COR-L47 (cell line): Measurements from ENCODE around the gene CEND1.
"Not testable (repeated sequence)": the region's sequence is repeated elsewhere in the genome, so short reads cannot be mapped to it uniquely, and the experiment has no call there.

Experiments
- DNase-seq: peaks from one replicate; lab custom pipeline; 2025; lab: John Stamatoyannopoulos, UW

CEND1 gene

DNA sequence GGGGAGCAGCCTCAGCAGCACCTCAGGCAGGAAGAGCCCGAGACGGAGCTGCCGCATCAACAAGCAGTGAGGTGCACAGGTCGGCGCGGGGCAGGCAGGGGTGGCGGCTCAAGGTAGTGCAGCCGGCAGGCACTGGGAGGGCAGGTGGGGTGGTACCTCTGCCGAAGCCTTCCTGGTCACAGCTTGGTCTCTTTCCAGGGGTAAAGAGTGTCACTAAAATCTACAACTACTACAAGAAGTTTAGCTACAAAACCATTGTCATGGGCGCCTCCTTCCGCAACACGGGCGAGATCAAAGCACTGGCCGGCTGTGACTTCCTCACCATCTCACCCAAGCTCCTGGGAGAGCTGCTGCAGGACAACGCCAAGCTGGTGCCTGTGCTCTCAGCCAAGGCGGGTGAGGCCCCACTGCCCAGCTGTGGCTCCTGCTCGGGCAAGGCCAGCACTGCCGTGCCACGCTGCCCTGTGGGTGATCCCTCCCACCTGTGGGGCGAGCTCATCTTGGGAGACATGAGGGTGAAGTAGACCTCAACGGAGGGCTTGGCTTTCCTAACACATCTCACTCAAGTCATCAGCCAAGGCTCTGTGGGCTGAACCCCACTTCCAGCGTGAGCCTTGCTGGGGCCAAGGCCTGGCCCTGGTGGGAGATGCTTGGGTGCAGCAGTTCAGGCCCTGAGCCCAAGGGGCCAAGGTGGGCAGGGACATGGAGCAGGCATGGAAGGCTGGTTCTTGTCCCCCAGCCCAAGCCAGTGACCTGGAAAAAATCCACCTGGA is 26.2 kb downstream of the CEND1 start:
- no peak for DNase-seq

GRCh38 chr11:763073-763463 is 26.8 kb downstream of the CEND1 start:
- peak; percentile 51 for DNase-seq

- DNase-seq: peak; percentile 32
These were observed 27.3 kb downstream of the CEND1 start for GRCh38 chr11:762421-763072.

GRCh38 chr11:761526-762108 is 28.3 kb downstream of the CEND1 start:
- no peak for DNase-seq

DNA sequence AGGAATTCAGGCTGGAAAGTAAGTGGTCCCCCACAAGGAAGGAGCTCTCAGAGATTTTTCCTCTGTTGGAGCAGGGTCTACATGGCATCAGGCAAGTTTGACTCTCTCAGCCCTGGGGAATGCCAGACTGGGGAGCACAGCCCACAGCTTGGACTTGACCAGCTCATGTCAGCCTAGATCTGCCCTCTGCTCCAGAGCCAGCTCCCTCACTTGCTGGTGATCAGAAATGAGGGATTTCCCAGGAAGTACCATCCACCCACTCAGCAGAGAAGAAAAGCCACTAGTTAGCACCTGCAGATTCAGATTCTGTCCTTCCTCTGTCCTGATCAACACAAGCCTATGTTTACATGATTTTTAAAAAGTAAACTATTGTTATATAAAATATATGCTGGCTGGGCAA is 29.7 kb downstream of the CEND1 start:
- no peak for DNase-seq

GRCh38 chr11:749731-750130 is 40.2 kb downstream of the CEND1 start:
- no peak for DNase-seq

GRCh38 chr11:748007-748359 is 41.9 kb downstream of the CEND1 start:
- no peak for DNase-seq

DNA sequence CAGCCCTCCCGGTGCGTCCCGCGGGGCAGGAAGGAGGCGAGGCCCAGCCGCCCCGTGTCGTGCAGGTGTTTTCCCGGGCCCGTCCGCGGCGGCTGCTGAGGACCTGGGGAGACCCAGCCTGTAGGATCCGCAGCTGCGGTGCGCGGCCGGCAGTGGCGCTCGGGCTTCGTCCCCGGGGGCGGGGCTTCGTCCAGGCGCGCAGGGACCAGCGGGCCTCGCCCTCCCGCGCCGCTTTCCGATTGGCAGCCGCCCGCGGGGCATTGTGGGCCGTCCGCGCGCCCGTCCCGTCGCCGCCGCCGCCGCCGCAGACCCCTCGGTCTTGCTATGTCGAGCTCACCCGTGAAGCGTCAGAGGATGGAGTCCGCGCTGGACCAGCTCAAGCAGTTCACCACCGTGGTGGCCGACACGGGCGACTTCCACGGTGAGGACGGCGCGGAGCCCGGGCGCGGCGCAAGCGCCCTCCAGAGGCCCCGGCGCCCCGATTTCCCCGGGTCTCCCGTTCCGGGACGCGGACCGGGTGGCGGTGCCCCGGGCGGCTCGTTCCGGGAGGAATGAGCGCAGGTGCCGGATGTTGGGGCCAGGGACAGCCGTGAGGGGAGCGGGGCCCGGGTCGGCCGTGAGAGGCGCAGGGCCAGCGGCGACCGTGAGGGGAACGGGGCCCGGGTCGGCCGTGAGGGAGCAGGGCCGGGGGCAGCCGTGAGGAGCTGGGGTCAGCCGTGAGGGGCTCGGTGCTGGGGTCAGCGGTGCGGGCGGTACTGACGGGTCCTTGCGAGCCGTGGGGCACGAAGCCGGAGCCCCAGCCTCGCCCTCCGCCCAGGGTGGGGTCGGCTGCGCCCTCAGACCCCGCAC is 42.5 kb downstream of the CEND1 start, which contains the start of gene TALDO1:
TALDO1 (plus strand) TSS at position 307 of the 849 bp plus-strand sequence; CDS start at position 325, 18 bp downstream.
- peak; percentile 91 for DNase-seq

DNA sequence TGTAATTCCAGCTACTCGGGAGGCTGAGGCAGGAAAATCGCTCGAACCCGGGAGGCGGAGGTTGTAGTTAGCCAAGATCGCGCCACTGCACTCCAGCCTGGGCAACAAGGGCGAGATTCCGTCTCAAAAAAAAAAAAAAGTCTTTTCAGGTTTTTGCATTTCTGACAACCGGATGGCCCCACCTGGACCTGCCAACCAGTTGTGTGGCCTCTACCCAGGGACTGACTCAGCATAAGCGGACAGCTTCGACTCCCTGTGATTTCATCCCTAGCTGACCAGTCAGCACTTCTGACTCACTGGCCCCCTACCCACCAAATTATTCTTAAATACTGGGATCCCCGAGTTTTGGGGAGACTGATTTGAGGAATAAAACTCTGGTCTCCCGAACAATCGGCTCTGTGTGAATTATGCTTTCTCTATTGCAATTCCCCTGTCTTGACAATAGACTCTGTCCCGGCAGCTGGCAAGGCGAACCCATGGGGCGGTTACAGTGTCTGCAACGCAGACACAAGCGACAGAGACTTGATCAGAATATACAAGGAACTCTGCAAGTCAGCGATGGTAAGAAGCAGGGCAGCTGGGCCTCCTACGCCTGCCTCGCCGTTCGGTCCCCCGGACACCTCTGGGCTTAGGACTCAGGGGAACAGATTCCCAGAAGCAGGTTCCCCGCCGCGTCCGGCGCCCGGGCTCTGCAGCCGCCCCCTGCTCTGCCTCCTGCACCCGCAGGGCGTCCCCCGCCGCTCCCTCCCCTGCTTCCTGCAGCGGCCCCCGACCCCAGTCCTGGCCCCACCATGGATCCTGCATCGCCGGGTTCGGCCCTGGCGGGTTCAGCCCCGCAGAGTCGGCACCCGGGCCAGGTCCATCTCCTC is 43.4 kb downstream of the CEND1 start:
- DNase-seq: peak; percentile 37

DNA sequence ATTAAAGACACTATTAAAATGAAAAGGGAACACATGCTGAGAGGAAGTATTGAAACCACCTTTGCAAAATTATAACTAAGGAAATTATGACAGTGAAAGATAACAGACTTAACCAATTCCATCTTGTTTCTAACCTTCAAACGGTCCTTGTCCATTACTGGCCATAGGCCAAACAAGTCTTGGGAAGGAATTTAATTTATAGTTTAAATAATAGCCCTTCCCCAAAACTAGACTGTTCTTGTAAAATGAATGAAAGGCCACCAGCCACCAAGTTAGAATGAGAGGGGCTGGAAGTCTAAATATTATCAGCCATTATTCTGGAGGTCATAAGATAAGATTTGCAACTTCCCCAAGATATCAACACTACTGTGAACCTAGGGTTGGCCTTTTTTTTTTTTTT is 44.5 kb downstream of the CEND1 start:
- no peak for DNase-seq

GRCh38 chr11:742571-743201 is 47.2 kb downstream of the CEND1 start:
- DNase-seq: no peak

DNA sequence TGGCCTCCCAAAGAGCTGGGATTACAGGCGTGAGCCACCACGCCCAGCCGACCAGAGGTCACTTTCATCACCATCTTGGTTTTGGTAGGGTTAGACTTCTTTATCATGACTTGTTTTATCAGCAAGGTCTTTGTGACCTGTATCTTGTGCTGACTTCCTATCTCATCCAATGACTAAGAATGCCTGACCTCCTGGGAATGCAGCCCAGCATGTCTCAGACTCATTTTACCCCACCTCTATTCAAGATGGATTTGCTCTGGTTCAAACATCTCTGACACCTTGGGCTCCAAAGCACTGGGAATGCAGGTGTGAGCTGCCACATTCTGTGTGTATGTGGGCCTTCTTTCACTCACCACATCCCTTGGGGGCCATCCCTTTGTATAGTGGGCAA is 47.7 kb downstream of the CEND1 start:
- DNase-seq: no peak

DNA sequence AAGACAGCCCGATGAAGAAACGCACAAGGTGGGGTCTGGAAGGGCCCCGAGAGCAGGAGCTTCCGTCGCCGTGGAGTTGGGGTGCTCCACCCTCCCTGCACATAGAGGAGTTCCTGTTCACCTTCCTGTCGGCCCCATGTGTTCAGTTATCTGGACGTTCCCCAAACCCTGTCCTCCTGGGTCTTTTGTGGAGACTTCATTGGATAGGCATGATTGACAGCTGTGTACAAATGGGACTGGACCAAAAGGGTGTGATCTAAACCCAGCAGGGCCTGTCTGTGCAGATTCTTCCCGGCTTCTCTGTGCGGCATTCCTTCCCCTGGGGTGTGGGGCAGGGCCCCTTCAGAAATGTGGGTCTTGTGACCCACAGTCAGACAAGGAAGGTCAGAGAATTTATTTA is 52.0 kb downstream of the CEND1 start:
- DNase-seq: not testable (repeated sequence)

DNA sequence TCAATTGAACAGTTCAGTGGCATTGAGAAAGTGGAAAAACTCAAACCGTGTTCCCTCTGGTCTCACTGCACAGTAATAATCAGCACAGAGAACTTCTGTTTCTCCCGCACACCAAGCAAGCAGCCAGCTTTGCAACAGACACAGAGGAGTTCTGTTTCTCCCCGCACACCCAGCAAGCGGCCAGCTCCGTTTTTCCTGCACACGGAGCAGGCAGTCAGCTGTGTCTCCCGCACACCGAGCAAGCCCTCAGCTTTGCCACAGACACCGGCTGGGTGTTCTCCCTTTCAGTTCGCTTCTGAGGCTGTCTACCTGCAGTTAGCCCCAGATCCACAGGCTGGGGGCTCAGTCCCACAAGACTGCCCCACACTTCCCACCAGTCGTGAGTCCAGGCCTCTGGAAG is 52.5 kb downstream of the CEND1 start:
- DNase-seq: no peak
